Panc1 (cell line): Measurements from ENCODE around the gene BFSP1. TPM values are rescaled to one million over a fixed set of nuclear protein-coding genes. Genes with fewer than 3 reads are reported as not detected.

Experiments
- ATAC-seq: fragments of 200-7000 bp; cut with Tn5 transposase; 2 replicates; pipeline ENCODE4 v1.9.1; 2020; ENCODE audit warnings: mild to moderate bottlenecking, moderate library complexity
- BruUV-seq: library from RNA; stranded (reverse); fragments of 400-500 nt; replicated peaks from 2 replicates; lab custom pipeline; 2021; lab: Mats Ljungman, UMichigan
- CTCF ChIA-PET: fragments of 300-600 bp; sonication (Branson Sonifier 250); formaldehyde crosslinking; loops from one replicate; lab custom pipeline; 2022; ENCODE audit warnings: antibody characterized with exemption; lab: Charles Lee
- POLR2A ChIA-PET: fragments of 300-600 bp; sonication (Branson Sonifier 250); formaldehyde crosslinking; loops from one replicate; lab custom pipeline; 2022; ENCODE audit warnings: antibody characterized with exemption; lab: Charles Lee
- DNase-seq: peaks from one replicate; pipeline ENCODE4 v3.0.0-alpha.2; 2010; ENCODE audit warnings: low read depth, low spot score
- H3K27ac ChIP-seq: 2 replicates; pipeline ENCODE4 v1.5.1; 2011; ENCODE audit warnings: mild to moderate bottlenecking, low read length, inconsistent platforms
- H3K27me3 ChIP-seq: fragments of 200-500 bp; sonication (Bioruptor generic); 2 replicates; pipeline ENCODE4 v1.6.0; 2014; ENCODE audit warnings: low read length, inconsistent platforms; ENCODE audit not compliant: control insufficient read depth, insufficient read depth
- H3K36me3 ChIP-seq: fragments of 200-500 bp; sonication (Bioruptor generic); 2 replicates; pipeline ENCODE4 v1.5.1; 2014; ENCODE audit warnings: inconsistent platforms, mild to moderate bottlenecking, low read length, moderate library complexity; ENCODE audit not compliant: control insufficient read depth, insufficient read depth
- H3K4me1 ChIP-seq: 2 replicates; pipeline ENCODE4 v1.5.1; 2011; ENCODE audit warnings: inconsistent platforms, mild to moderate bottlenecking, low read length, moderate library complexity; ENCODE audit not compliant: control insufficient read depth, insufficient read depth
- H3K4me3 ChIP-seq, 2 experiments: 2 replicates each; pipeline ENCODE4 v1.5.1; 2011 to 2012; ENCODE audit warnings: low read depth in 2 of 2, low read length in 2 of 2, mild to moderate bottlenecking in 2 of 2, inconsistent platforms in 1 of 2, moderate library complexity in 1 of 2
- H3K9me3 ChIP-seq: fragments of 200-500 bp; sonication (Bioruptor generic); 2 replicates; pipeline ENCODE4 v1.5.1; 2014; ENCODE audit warnings: low read depth, mild to moderate bottlenecking, inconsistent platforms, low read length, moderate library complexity; ENCODE audit not compliant: control insufficient read depth, insufficient read depth
- CTCF ChIP-seq: fragments of 450-650 bp; IDR thresholded peaks from 2 replicates; pipeline ENCODE4 v1.5.1; 2017; ENCODE audit warnings: mild to moderate bottlenecking
- POLR2AphosphoS5 ChIP-seq: IDR thresholded peaks from 2 replicates; pipeline ENCODE4 v1.6.1; 2012; ENCODE audit warnings: mild to moderate bottlenecking, low read depth, low read length, moderate library complexity
- REST ChIP-seq, 2 experiments: IDR thresholded peaks; 2 replicates each; pipeline ENCODE4 v1.6.1; 2011 to 2012; ENCODE audit warnings: low read depth in 2 of 2, control low read depth in 1 of 2, low read length in 1 of 2, mild to moderate bottlenecking in 1 of 2, moderate library complexity in 1 of 2; ENCODE audit not compliant: insufficient read depth in 1 of 2
- SIN3A ChIP-seq: IDR thresholded peaks from 2 replicates; pipeline ENCODE4 v1.6.1; 2012; ENCODE audit warnings: low read depth, mild to moderate bottlenecking, low read length, moderate library complexity, borderline replicate concordance; ENCODE audit not compliant: insufficient read depth
- TCF7L2 ChIP-seq: IDR thresholded peaks from 2 replicates; pipeline ENCODE4 v1.6.1; 2011; ENCODE audit warnings: mild to moderate bottlenecking, low read depth, low read length, inconsistent platforms
- in situ Hi-C: cut with HindIII; loops from 2 replicates; pipeline ENCODE4 v1.10.0; 2016; ENCODE audit warnings: low sequenced_read_pairs, low pct_unique_long_range_greater_than_20kb
- intact Hi-C: fragments of 100-400 bp; cut with micrococcal nuclease; formaldehyde crosslinking; loops from one replicate; pipeline ENCODE4 v1.10.0; 2022; ENCODE audit not compliant: unreplicated experiment
- total RNA-seq: library from RNA; stranded (reverse); gene quantifications from one replicate; pipeline ENCODE4 v1.2.1, GENCODE V29; 2021; ENCODE audit not compliant: unreplicated experiment

Gene BFSP1
- total RNA-seq, 1 experiment from 2014 or later: 6.9 TPM

- Histone ChIP-seq H3K4me1 (no peaks in the 10 kb centered on the region), H3K27ac (no peak overlapping the region), H3K4me3 (no peak overlapping the region), H3K9me3 (no peaks in the 10 kb centered on the region), H3K36me3 (no peaks in the 10 kb centered on the region), H3K27me3 (peaks cover 7% of the 10 kb centered on the region)
- TF ChIP-seq SIN3A: no peak
- no peak for TF ChIP-seq TCF7L2
- no peak for TF ChIP-seq CTCF
- TF ChIP-seq POLR2AphosphoS5: no peak
- no peak for TF ChIP-seq REST (IDR thresholded peaks at IDR 0.05; ENCODE audit: insufficient read depth in 1 of 2, low read depth in 2 of 2, low read length in 1 of 2)
- no TSS peak for BruUV-seq
- CTCF ChIA-PET: no interaction called here
- ATAC-seq: no peak
- intact Hi-C loops (no loop called here), in situ Hi-C loops (no loop called here)
- POLR2A ChIA-PET: no interaction called here
- DNase-seq: no peak
Observed at GRCh38 chr20:17480696-17481095, 50.5 kb downstream of the BFSP1 start.

GRCh38 chr20:17479063-17479657, 52.0 kb downstream of the BFSP1 start:
- H3K4me3 ChIP-seq: no peak overlapping the region
- no peak for ATAC-seq
- in situ Hi-C loops: no loop called here
- no peak for DNase-seq
- H3K27ac ChIP-seq: no peak overlapping the region
- no peaks in the 10 kb centered on the region for H3K4me1 ChIP-seq
- H3K9me3 ChIP-seq: no peaks in the 10 kb centered on the region
- peaks cover 7% of the 10 kb centered on the region for H3K27me3 ChIP-seq
- TF ChIP-seq POLR2AphosphoS5: no peak
- no peak for TF ChIP-seq REST (IDR thresholded peaks at IDR 0.05; ENCODE audit: insufficient read depth in 1 of 2, low read depth in 2 of 2, low read length in 1 of 2)
- TF ChIP-seq SIN3A: no peak
- TF ChIP-seq CTCF: no peak
- no peak for TF ChIP-seq TCF7L2
- no peaks in the 10 kb centered on the region for H3K36me3 ChIP-seq
- BruUV-seq: no TSS peak
- intact Hi-C loops: no loop called here
- ChIA-PET CTCF (no interaction called here), POLR2A (no interaction called here)
